DND-41 (cell line): ENCODE measurements around the gene FEM1B.

Source experiments
- ATAC-seq: fragments of 200-7000 bp; cut with Tn5 transposase; 3 replicates; pipeline ENCODE4 v1.9.1; 2021; ENCODE audit warnings: low read depth; ENCODE audit not compliant: insufficient read depth
- DNase-seq: peaks from one replicate; pipeline ENCODE4 v3.0.0-alpha.2; 2020
- H2AFZ ChIP-seq: 2 replicates; pipeline ENCODE4 v1.6.0; 2012; ENCODE audit warnings: low read depth, low read length
- H3K27ac ChIP-seq: 2 replicates; pipeline ENCODE4 v1.5.1; 2012; ENCODE audit warnings: low read length, inconsistent platforms
- H3K27me3 ChIP-seq: fragments of 200-600 bp; sonication (generic); 2 replicates; pipeline ENCODE4 v1.6.0; 2012; ENCODE audit warnings: low read length, mild to moderate bottlenecking, inconsistent platforms; ENCODE audit not compliant: insufficient read depth, poor library complexity
- H3K36me3 ChIP-seq: 2 replicates; pipeline ENCODE4 v1.5.1; 2012; ENCODE audit warnings: low read length, inconsistent platforms; ENCODE audit not compliant: insufficient read depth
- H3K4me1 ChIP-seq: 2 replicates; pipeline ENCODE4 v1.5.1; 2012; ENCODE audit warnings: mild to moderate bottlenecking, low read length; ENCODE audit not compliant: insufficient read depth
- H3K4me2 ChIP-seq: 2 replicates; pipeline ENCODE4 v1.6.0; 2012; ENCODE audit warnings: mild to moderate bottlenecking, moderate library complexity, low read length, inconsistent platforms; ENCODE audit not compliant: insufficient read depth
- H3K4me3 ChIP-seq, 2 experiments: fragments of 200-600 bp in 1 of 2; shearing (Covaris generic) in 1 of 2; 2 replicates each; pipeline ENCODE4 v1.5.1; 2012 to 2016; ENCODE audit warnings: inconsistent platforms in 2 of 2, low read length in 2 of 2, mild to moderate bottlenecking in 2 of 2, low read depth in 1 of 2, moderate library complexity in 1 of 2
- H3K79me2 ChIP-seq: 2 replicates; pipeline ENCODE4 v1.6.0; 2012; ENCODE audit warnings: low read length, inconsistent platforms; ENCODE audit not compliant: insufficient read depth
- H3K9ac ChIP-seq: 2 replicates; pipeline ENCODE4 v1.6.0; 2012; ENCODE audit warnings: low read depth, mild to moderate bottlenecking, inconsistent platforms, low read length, moderate library complexity
- H3K9me3 ChIP-seq: 2 replicates; pipeline ENCODE4 v1.5.1; 2012; ENCODE audit warnings: low read length, moderate library complexity, mild to moderate bottlenecking, inconsistent platforms; ENCODE audit not compliant: insufficient read depth, severe bottlenecking
- H4K20me1 ChIP-seq: 2 replicates; pipeline ENCODE4 v1.6.0; 2012; ENCODE audit warnings: low read length; ENCODE audit not compliant: insufficient read depth
- EZH2 ChIP-seq: IDR thresholded peaks from 3 replicates; pipeline ENCODE4 v1.6.1; 2012; ENCODE audit warnings: borderline replicate concordance, low read depth, mild to moderate bottlenecking, moderate library complexity, low read length, inconsistent platforms; ENCODE audit not compliant: severe bottlenecking
- TF ChIP-seq, protein P1 (sequence below): IDR thresholded peaks from 2 replicates; pipeline ENCODE4 v1.5.1; 2012; ENCODE audit warnings: borderline replicate concordance, low read length, moderate library complexity, mild to moderate bottlenecking; ENCODE audit not compliant: poor library complexity, severe bottlenecking; ENCODE audit errors: extremely low read depth

The FEM1B gene

DNA sequence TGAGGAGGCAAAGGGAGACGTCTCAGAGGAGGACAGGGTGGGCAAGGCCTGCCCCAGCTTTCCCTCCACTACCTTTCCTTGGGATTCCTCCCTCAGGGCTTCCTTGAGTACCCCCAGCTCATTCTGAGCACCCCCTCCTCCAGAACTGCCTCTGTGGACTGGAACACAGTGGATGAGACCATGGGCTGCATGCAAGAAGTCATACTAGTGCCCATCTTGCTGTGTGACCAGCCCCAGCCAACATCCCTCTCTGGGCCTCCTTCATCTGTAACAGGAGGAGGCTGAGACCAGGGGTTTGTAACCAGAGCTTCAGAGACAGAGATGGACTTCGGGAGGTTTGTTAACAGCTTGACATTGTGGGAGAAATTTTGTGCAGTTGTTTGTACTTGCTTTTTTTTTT, 25.6 kb downstream of the FEM1B start:
- H3K36me3 ChIP-seq = no peaks in the 10 kb centered on the region
- H3K27me3 ChIP-seq = no peaks in the 10 kb centered on the region
- H3K4me2 ChIP-seq = no peak overlapping the region
- no peak overlapping the region for H3K4me3 ChIP-seq
- no peaks in the 10 kb centered on the region for H3K9me3 ChIP-seq
- peaks cover 15% of the 10 kb centered on the region for H3K4me1 ChIP-seq
- DNase-seq (no peak), ATAC-seq (no peak)
- H3K79me2 ChIP-seq = no peaks in the 10 kb centered on the region
- H2AFZ ChIP-seq = no peak overlapping the region
- no peak overlapping the region for H3K9ac ChIP-seq
- H4K20me1 ChIP-seq = no peaks in the 10 kb centered on the region
- H3K27ac ChIP-seq = no peak overlapping the region
- TF ChIP-seq, protein P1, sequence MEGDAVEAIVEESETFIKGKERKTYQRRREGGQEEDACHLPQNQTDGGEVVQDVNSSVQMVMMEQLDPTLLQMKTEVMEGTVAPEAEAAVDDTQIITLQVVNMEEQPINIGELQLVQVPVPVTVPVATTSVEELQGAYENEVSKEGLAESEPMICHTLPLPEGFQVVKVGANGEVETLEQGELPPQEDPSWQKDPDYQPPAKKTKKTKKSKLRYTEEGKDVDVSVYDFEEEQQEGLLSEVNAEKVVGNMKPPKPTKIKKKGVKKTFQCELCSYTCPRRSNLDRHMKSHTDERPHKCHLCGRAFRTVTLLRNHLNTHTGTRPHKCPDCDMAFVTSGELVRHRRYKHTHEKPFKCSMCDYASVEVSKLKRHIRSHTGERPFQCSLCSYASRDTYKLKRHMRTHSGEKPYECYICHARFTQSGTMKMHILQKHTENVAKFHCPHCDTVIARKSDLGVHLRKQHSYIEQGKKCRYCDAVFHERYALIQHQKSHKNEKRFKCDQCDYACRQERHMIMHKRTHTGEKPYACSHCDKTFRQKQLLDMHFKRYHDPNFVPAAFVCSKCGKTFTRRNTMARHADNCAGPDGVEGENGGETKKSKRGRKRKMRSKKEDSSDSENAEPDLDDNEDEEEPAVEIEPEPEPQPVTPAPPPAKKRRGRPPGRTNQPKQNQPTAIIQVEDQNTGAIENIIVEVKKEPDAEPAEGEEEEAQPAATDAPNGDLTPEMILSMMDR = no peak
- TF ChIP-seq EZH2 = no peak

DNA sequence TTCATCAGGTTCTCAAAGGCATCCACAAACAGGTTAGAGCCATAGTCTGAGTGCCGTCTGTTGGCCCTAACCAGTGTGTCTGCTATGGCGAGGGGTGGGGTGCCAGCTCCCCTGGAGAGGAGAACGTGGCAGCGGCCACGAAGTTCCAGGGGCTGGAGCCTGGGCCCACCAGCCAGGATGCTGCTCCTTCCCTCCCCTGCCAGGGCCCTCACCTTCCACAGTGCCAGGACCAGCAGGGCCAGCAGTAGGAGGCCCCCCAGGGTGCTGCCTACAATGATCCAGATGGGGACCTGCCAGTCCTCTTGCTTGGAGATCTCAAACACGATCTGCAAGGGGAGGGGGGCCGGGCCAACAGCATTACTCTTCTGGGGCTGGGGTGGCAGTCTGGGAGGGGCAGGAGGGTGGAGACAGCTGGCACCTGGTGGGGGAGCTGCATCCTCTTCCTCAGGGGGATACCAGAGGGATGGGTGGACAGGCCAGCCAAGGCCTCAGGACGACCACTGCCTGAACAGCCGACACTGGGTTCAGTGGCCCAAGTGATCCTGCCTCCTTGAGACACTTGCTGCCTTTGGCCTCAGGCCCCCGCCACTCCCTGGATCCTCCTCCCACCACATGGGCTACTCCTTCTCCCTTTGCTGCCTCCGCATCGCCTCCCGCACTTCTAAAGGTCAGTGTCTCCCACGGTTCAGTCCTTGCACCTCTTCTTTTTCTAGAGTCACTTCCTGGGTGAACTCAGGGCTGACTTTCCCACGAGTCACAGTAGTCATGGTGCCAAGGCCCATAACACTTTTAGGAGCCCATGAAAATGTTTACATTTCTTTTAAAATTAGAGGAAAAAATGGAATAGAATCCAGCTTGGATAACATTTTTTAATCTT, 26.3 kb downstream of the FEM1B start:
- no peak overlapping the region for H3K4me3 ChIP-seq
- DNase-seq (no peak), ATAC-seq (no peak)
- H3K9me3 ChIP-seq = no peaks in the 10 kb centered on the region
- H3K9ac ChIP-seq = no peak overlapping the region
- H3K27me3 ChIP-seq = no peaks in the 10 kb centered on the region
- no peaks in the 10 kb centered on the region for H3K36me3 ChIP-seq
- no peaks in the 10 kb centered on the region for H4K20me1 ChIP-seq
- H3K79me2 ChIP-seq = no peaks in the 10 kb centered on the region
- H3K4me1 ChIP-seq = peaks cover 8% of the 10 kb centered on the region
- H3K4me2 ChIP-seq = no peak overlapping the region
- no peak overlapping the region for H3K27ac ChIP-seq
- TF ChIP-seq, protein P1 = no peak
- TF ChIP-seq EZH2 = no peak
- H2AFZ ChIP-seq = no peak overlapping the region

DNA sequence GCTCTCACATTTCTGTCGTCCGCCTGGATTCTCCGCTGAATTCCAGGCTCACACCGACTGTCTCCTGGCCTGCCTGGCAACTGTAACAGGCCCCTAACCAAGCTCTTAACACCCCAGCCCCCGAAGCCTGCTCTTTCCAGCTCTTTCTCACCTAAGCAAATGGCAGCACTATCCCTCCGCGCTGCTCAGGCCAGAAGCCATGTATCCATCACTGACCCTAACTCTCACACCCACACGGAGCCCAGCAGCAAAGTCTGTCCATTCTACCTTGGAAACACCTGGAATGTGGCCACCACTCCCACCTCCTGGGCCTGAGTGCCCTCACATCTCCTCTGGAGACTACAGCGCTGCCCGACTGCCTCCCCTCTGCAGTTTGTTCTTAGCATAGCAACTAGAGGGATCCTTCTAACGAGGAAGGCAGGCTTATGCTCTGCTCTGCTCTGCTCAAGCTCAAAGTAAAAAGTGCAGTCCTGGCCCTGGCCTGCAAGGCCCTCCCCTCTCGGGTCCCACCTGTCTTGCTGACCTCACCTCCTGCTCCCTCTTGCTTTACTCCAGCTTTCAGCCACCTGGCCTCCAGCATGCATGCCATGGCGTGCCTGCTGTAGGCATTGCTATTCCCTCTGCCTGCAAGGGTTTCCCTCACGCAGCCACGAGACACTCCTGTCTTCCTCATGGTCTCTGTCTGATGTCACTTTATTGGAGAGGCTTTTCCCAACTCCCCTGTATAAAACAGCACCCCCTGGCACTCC, 27.2 kb downstream of the FEM1B start:
- H3K9me3 ChIP-seq = no peaks in the 10 kb centered on the region
- no peaks in the 10 kb centered on the region for H4K20me1 ChIP-seq
- no peak overlapping the region for H3K27ac ChIP-seq
- H3K9ac ChIP-seq = no peak overlapping the region
- no peaks in the 10 kb centered on the region for H3K4me1 ChIP-seq
- no peak overlapping the region for H3K4me3 ChIP-seq
- no peaks in the 10 kb centered on the region for H3K27me3 ChIP-seq
- TF ChIP-seq EZH2 = no peak
- TF ChIP-seq, protein P1 = no peak
- no peak overlapping the region for H2AFZ ChIP-seq
- ATAC-seq (no peak), DNase-seq (no peak)
- no peaks in the 10 kb centered on the region for H3K36me3 ChIP-seq
- no peaks in the 10 kb centered on the region for H3K79me2 ChIP-seq
- H3K4me2 ChIP-seq = no peak overlapping the region
